ENCODE measurements around the gene MTF1. TPM values are rescaled to one million over a fixed set of nuclear protein-coding genes. Genes with fewer than 3 reads are reported as not detected.
A peak's percentile ranks its signal among the peaks of the same experiment; 100 is the strongest.

Gene MTF1
- total RNA-seq, 2 experiments from 2014 or later: 16.1 to 23.8 TPM

- DNase-seq: no peak
- peaks cover 34% of the 10 kb centered on the region for H3K4me1 Mint-ChIP-seq
- H3K4me3 Mint-ChIP-seq: no peak overlapping the region
- H3K27ac Mint-ChIP-seq: peak overlapping the region; percentile 13
- intact Hi-C loops (cut with DNase I, micrococcal nuclease): loop anchor here in 1 of 2 experiments (5.0 kb wide), 1 partner anchor 177 kb away; no protein-coding TSS in a partner anchor
- ChIA-PET CTCF (no interaction called here), POLR2A (no interaction called here)
- ATAC-seq: no peak
- H3K9me3 Mint-ChIP-seq (ENCODE audit: low read depth): no peaks in the 10 kb centered on the region
- H3K36me3 Mint-ChIP-seq (ENCODE audit: low read depth): peaks cover 31% of the 10 kb centered on the region
- no peaks in the 10 kb centered on the region for H3K27me3 Mint-ChIP-seq
These were observed 49.5 kb downstream of the MTF1 start for GRCh38 chr1:37809942-37810341.

GRCh38 chr1:37808369-37809319, 50.7 kb downstream of the MTF1 start:
- DNase-seq (peak; percentile 67), ATAC-seq (peak; percentile 55)
- CTCF ChIA-PET: interaction anchor here (0.5 to 3.3 kb wide), 8 partner anchors 9 to 267 kb away, joined by 3 to 25 read pairs (median 4); partner anchors contain the start of genes CDCA8, MTF1 and SF3A3
- Mint-ChIP-seq H3K27ac (peak overlapping the region; percentile 93), H3K27me3 (no peaks in the 10 kb centered on the region), H3K9me3 (ENCODE audit: low read depth) (no peaks in the 10 kb centered on the region), H3K36me3 (ENCODE audit: low read depth) (peaks cover 43% of the 10 kb centered on the region), H3K4me3 (peak overlapping the region; percentile 90), H3K4me1 (peaks cover 34% of the 10 kb centered on the region)
- intact Hi-C loops (cut with DNase I, micrococcal nuclease): loop anchor here (1.0 kb wide), 11 partner anchors 51 to 334 kb away; partner anchors contain the start of genes CDCA8 (in 1 of the 2), GNL2 (in 1 of the 2), INPP5B (in 1 of the 2) and MTF1 (in 1 of the 2)
- POLR2A ChIA-PET: interaction anchor here (0.6 to 2.2 kb wide), 7 partner anchors 8 to 255 kb away, joined by 3 to 10 read pairs (median 4); partner anchors contain the start of genes CDCA8, MTF1 and SNIP1

- Mint-ChIP-seq H3K36me3 (ENCODE audit: low read depth) (peaks cover 51% of the 10 kb centered on the region), H3K9me3 (ENCODE audit: low read depth) (no peaks in the 10 kb centered on the region), H3K27me3 (no peaks in the 10 kb centered on the region), H3K4me3 (peak within 1 kb of the TSS; percentile 90), H3K27ac (peak within 1 kb of the TSS; percentile 93), H3K4me1 (peaks cover 34% of the 10 kb centered on the region)
- POLR2A ChIA-PET: interaction anchor here (0.6 to 2.2 kb wide), 7 partner anchors 9 to 254 kb away, joined by 3 to 10 read pairs (median 4); partner anchors contain the start of genes CDCA8, MTF1 and SNIP1
- ATAC-seq: peak; percentile 92
- DNase-seq: peak; percentile 95
- CTCF ChIA-PET: interaction anchor here (0.5 to 3.3 kb wide), 8 partner anchors 10 to 266 kb away, joined by 3 to 25 read pairs (median 3); partner anchors contain the start of genes CDCA8, MTF1 and SF3A3
- intact Hi-C loops (cut with DNase I, micrococcal nuclease): loop anchor here (1.0 kb wide), 11 partner anchors 52 to 333 kb away; partner anchors contain the start of genes CDCA8 (in 1 of the 2), GNL2 (in 1 of the 2), INPP5B (in 1 of the 2) and MTF1 (in 1 of the 2)
These were observed 51.6 kb downstream of the MTF1 start, which contains the start of the genes C1orf122 and YRDC for GRCh38 chr1:37807555-37808368. Gene C1orf122, plus strand, starts transcription at chr1:37807790. Its CDS starts 615 bp downstream, at chr1:37808405. Gene YRDC, minus strand, starts transcription at chr1:37808208. Its CDS starts 28 bp downstream, at chr1:37808180.

- POLR2A ChIA-PET: interaction anchor here (2.2 kb wide), 1 partner anchor 52 kb away, joined by 10 read pairs; the partner anchor contains the start of gene MTF1
- no peak for DNase-seq
These were observed 52.2 kb downstream of the MTF1 start for GRCh38 chr1:37807220-37807554.

GRCh38 chr1:37802439-37802838, 57.0 kb downstream of the MTF1 start:
- CTCF ChIA-PET: no interaction called here
- Mint-ChIP-seq H3K27ac (no peak overlapping the region), H3K9me3 (ENCODE audit: low read depth) (no peaks in the 10 kb centered on the region), H3K4me1 (peaks cover 12% of the 10 kb centered on the region), H3K4me3 (no peak overlapping the region), H3K27me3 (no peaks in the 10 kb centered on the region), H3K36me3 (ENCODE audit: low read depth) (peaks cover 75% of the 10 kb centered on the region)
- no peak for DNase-seq
- intact Hi-C loops (cut with DNase I, micrococcal nuclease): no loop called here
- ATAC-seq: no peak
- POLR2A ChIA-PET: no interaction called here

More at GRCh38 chr1:37807220-37807554, 52.2 kb downstream of the MTF1 start:
- intact Hi-C loops (cut with DNase I, micrococcal nuclease): no loop called here
- Mint-ChIP-seq H3K27me3 (no peaks in the 10 kb centered on the region), H3K36me3 (ENCODE audit: low read depth) (peaks cover 56% of the 10 kb centered on the region), H3K4me1 (peaks cover 34% of the 10 kb centered on the region), H3K27ac (peak overlapping the region; percentile 81), H3K4me3 (peak overlapping the region; percentile 90), H3K9me3 (ENCODE audit: low read depth) (no peaks in the 10 kb centered on the region)
- no peak for ATAC-seq
- CTCF ChIA-PET: interaction anchor here (0.6 to 3.3 kb wide), 4 partner anchors 41 to 184 kb away, joined by 3 to 25 read pairs (median 4); partner anchors contain the start of gene MTF1

- H3K36me3 Mint-ChIP-seq (ENCODE audit: low read depth): peaks cover 33% of the 10 kb centered on the region
- H3K4me1 Mint-ChIP-seq: peaks cover 14% of the 10 kb centered on the region
- intact Hi-C loops (cut with DNase I, micrococcal nuclease): no loop called here
- DNase-seq: no peak
- POLR2A ChIA-PET: interaction anchor here (0.9 kb wide), 1 partner anchor 11 kb away, joined by 3 read pairs; the partner anchor contains the start of gene YRDC
- H3K9me3 Mint-ChIP-seq (ENCODE audit: low read depth): no peaks in the 10 kb centered on the region
- H3K27me3 Mint-ChIP-seq: peaks cover 11% of the 10 kb centered on the region
- CTCF ChIA-PET: interaction anchor here (1.8 kb wide), 1 partner anchor 41 kb away, joined by 4 read pairs; no protein-coding TSS in a partner anchor
- no peak for ATAC-seq
- no peak overlapping the region for H3K4me3 Mint-ChIP-seq
- H3K27ac Mint-ChIP-seq: peak overlapping the region; percentile 10
These were observed 61.5 kb downstream of the MTF1 start for GRCh38 chr1:37797750-37798345.

GRCh38 chr1:37795340-37796125, 63.9 kb downstream of the MTF1 start:
- Mint-ChIP-seq H3K27me3 (peaks cover 22% of the 10 kb centered on the region), H3K4me3 (peak overlapping the region; percentile 60), H3K4me1 (peaks cover 14% of the 10 kb centered on the region), H3K9me3 (ENCODE audit: low read depth) (no peaks in the 10 kb centered on the region), H3K27ac (no peak overlapping the region), H3K36me3 (ENCODE audit: low read depth) (peaks cover 21% of the 10 kb centered on the region)
- peak; percentile 55 for ATAC-seq
- ChIA-PET CTCF (interaction anchor here (1.1 to 1.8 kb wide), 2 partner anchors 29 to 38 kb away, joined by 3 to 4 read pairs; no protein-coding TSS in a partner anchor), POLR2A (no interaction called here)
- DNase-seq: peak; percentile 71
- intact Hi-C loops (cut with DNase I, micrococcal nuclease): no loop called here

- ChIA-PET CTCF (interaction anchor here (0.5 kb wide), 1 partner anchor 105 kb away, joined by 4 read pairs; a partner anchor contains a TSS), POLR2A (no interaction called here)
- H3K4me1 Mint-ChIP-seq: peaks cover 14% of the 10 kb centered on the region
- H3K36me3 Mint-ChIP-seq (ENCODE audit: low read depth): peaks cover 13% of the 10 kb centered on the region
- peak overlapping the region; percentile 60 for H3K4me3 Mint-ChIP-seq
- ATAC-seq (no peak), DNase-seq (no peak)
- no peaks in the 10 kb centered on the region for H3K9me3 Mint-ChIP-seq (ENCODE audit: low read depth)
- intact Hi-C loops (cut with DNase I, micrococcal nuclease): loop anchor here in 1 of 2 experiments (5.0 kb wide), 1 partner anchor 37 kb away; no protein-coding TSS in a partner anchor
- H3K27me3 Mint-ChIP-seq: peaks cover 24% of the 10 kb centered on the region
- H3K27ac Mint-ChIP-seq: no peak overlapping the region
These were observed 64.7 kb downstream of the MTF1 start for GRCh38 chr1:37794372-37795339.

- H3K4me3 Mint-ChIP-seq: peak within 1 kb of the TSS; percentile 60
- CTCF ChIA-PET: interaction anchor here (0.5 kb wide), 1 partner anchor 104 kb away, joined by 4 read pairs; a partner anchor contains a TSS
- peaks cover 14% of the 10 kb centered on the region for H3K4me1 Mint-ChIP-seq
- peaks cover 5% of the 10 kb centered on the region for H3K36me3 Mint-ChIP-seq (ENCODE audit: low read depth)
- DNase-seq: peak; percentile 59
- peaks cover 24% of the 10 kb centered on the region for H3K27me3 Mint-ChIP-seq
- H3K27ac Mint-ChIP-seq: no peak within 1 kb of the TSS
- intact Hi-C loops (cut with DNase I, micrococcal nuclease): loop anchor here in 1 of 2 experiments (5.0 kb wide), 1 partner anchor 37 kb away; no protein-coding TSS in a partner anchor
- H3K9me3 Mint-ChIP-seq (ENCODE audit: low read depth): no peaks in the 10 kb centered on the region
- POLR2A ChIA-PET: no interaction called here
- peak; percentile 80 for ATAC-seq
These were observed 65.5 kb downstream of the MTF1 start, which contains the start of gene MANEAL for GRCh38 chr1:37793773-37794371. Gene MANEAL, plus strand, starts transcription at chr1:37793847. Its CDS starts 336 bp downstream, at chr1:37794183.

Measured in activated CD4-positive, alpha-beta T cell treated with anti-CD3 and anti-CD28 coated beads for 36 hours (primary cell).